Stimulated activated CD8-positive, alpha-beta memory T cell treated with anti-CD3 and anti-CD28 coated beads, Interleukin-4, amount 100 ng/mL, for 24 hours (primary cell): Measurements from ENCODE around the gene GREM1.

Source experiments
- DNase-seq: peaks from one replicate; pipeline ENCODE4 v3.0.0-alpha.2; 2020; ENCODE audit warnings: low read depth

Gene GREM1

DNA sequence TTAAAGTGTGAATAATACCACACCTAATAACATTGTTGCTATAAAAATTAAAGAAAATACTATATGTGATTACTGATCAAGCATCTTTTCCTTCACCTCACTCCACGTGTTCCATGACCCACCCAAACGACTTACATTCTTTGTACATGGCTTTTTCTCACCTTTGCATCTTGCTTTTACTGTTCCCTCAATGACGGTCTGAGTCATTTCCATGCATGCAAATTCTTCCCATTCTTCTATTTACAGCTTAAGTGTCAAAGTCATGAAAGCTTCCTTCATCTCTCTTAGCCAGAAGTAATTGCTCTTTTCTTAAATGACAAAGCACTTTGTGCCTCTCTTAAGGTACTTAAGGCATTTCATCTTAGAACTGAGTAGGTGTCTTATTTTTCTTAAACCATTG is 64.0 kb downstream of the GREM1 start:
- DNase-seq = no peak

DNA sequence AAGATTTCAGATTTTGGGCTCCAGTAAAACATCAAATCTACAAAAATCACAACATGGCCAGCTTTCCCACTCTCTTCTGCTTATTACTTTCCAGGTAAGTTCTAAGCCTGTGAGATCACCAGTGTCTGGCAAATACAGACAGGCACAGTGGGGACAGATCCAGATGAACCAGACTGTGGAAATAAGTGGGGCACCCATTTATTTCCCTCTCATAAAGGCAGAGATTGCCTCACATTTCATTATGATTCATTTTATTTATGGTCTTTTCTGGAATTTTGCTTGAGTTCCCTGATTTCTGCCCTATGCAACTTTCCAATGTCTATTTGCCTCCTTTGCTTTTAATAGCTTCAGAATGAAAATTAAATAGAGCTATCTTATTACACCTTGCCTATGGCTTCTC is 66.8 kb downstream of the GREM1 start:
- no peak for DNase-seq

DNA sequence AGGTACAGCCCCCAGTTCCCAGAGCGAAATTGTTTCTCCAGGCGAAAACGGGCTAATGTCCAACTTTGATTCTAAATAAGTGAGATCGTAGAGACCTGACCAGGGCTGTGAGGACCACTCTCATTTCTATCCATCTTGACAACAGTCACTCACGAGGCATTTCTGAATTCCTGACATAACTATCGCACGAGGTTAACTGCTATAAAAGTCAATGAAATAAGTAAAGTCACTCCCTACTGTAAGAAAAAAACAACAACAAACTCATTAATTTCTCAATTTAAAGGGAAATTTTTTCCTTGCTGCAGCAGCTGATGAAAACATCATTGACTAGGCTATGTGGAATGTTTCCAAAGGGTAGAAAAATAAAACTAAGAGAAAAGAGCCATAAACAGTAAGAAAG is 69.1 kb downstream of the GREM1 start:
- no peak for DNase-seq

DNA sequence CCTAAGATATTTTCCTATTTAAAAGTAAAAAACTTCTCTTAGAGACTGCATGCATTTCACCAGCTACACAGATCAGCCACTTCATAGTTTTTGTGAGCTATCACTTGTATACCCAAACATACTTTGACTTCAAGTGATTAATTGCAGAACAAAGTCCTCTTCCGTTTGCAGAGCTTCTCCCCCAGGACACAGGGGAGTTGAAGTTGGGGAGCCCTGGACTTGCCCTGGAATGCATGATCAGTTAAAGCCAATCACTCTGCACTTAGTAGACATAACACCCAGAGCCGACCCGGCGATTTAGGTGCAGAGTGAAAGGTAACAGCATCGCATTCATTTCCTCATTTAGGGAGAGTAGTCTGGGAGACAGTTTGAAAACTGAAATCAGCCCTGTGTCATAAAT is 70.1 kb downstream of the GREM1 start:
- no peak for DNase-seq

DNA sequence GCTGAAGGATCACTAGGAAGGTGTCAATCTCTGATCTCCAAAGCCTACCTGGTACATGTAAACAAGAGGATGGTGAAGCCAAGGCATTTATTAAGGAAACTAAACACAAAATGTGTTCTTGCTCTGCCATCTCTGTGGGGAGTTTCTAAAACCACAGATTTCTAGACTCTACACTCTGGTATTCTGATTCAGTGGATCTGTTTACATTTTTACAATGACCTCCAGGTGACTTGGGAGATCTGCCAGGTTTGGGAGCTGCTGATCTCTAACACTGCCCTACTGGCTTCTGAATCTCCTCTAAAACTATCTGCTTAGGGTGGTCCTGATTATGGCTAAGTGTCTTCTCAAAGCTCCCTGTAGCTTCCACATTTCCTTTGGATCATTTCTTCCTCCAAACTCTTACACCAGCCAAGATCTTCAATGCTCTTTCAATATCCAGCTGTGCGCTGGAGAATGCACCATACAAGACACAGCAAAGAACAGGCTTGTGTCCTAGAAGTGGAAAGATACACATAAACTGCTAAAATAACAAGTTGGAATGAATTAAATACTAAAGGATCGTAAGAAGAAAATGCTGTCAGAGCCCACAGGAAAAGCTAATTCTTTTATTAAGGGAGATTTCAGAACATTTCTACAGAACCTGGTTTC is 72.7 kb downstream of the GREM1 start:
- DNase-seq = no peak

DNA sequence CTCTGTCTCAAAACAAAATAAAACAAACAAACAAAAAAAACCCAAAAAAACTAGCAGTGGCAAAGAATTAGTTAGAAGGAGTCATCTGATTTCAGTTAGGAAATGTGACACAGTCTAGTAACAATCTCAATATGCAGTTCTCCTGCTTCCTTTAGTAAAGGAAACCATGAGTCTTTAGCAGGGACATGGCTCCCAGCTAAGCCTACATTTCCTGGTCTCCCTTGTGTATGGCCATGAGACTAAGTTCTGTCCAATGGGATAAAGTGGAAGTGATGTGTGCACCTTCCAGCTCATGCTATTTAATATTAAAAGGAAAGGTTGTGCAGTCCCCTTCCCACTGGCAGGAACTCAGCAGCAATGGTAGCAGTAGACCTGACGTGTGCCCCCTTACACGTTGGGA is 74.6 kb downstream of the GREM1 start:
- DNase-seq = no peak
